GM12878 (cell line): Measurements from ENCODE around the gene PHF3. TPM values are rescaled to one million over a fixed set of nuclear protein-coding genes. Genes with fewer than 3 reads are reported as not detected.

ENCODE experiments used
- ATAC-seq: fragments of 200-7000 bp; cut with Tn5 transposase; 3 replicates; pipeline ENCODE4 v1.9.1; 2020; ENCODE audit warnings: mild to moderate bottlenecking, moderate library complexity
- BruUV-seq: library from RNA; stranded (reverse); fragments of 400-500 nt; replicated peaks from 2 replicates; lab custom pipeline; 2021; lab: Mats Ljungman, UMichigan
- CTCF ChIA-PET: fragments of 300-600 bp; sonication (Branson Sonifier 250); formaldehyde crosslinking; extraction: SDS; loops from one replicate; lab custom pipeline; 2021; ENCODE audit warnings: inconsistent platforms; lab: Yijun Ruan, JAX
- POLR2A ChIA-PET: fragments of 350-600 bp; formaldehyde crosslinking; extraction: SDS; loops from one replicate; lab custom pipeline; 2021; ENCODE audit warnings: inconsistent platforms; lab: Charles Lee
- RAD21 ChIA-PET: fragments of 300-600 bp; sonication (Branson Sonifier 250); formaldehyde crosslinking; loops from one replicate; lab custom pipeline; 2023; ENCODE audit warnings: antibody characterized with exemption; ENCODE audit not compliant: unreplicated experiment; lab: Charles Lee
- SMC1A ChIA-PET: fragments of 300-600 bp; sonication (Branson Sonifier 250); formaldehyde crosslinking; loops from one replicate; lab custom pipeline; 2023; ENCODE audit not compliant: unreplicated experiment, uncharacterized antibody; lab: Charles Lee
- DNase-seq: peaks from one replicate; pipeline ENCODE4 v3.0.0-alpha.2; 2011; ENCODE audit warnings: low read depth, low spot score
- FAIRE-seq: peaks from 3 replicates; lab custom pipeline; 2011; peaks lifted over from hg19 to GRCh38; lab: Jason Lieb, UNC
- H2AFZ ChIP-seq: 2 replicates; pipeline ENCODE4 v1.6.0; 2011; ENCODE audit warnings: low read depth, low read length, control low read depth; ENCODE audit not compliant: control insufficient read depth
- H3K27ac ChIP-seq: 2 replicates; pipeline ENCODE4 v1.5.1; 2011; ENCODE audit warnings: control low read depth; ENCODE audit not compliant: control insufficient read depth, insufficient read depth
- H3K27me3 ChIP-seq, 2 experiments: replicated peaks in 1 of 2; 2 replicates each; pipeline versions ENCODE4 v1.6.0 to v1.6.1; 2011; ENCODE audit warnings: low read length in 1 of 2; ENCODE audit not compliant: control insufficient read depth in 2 of 2, insufficient read depth in 2 of 2
- H3K36me3 ChIP-seq, 2 experiments: 2 replicates each; pipeline ENCODE4 v1.5.1; 2011; ENCODE audit warnings: low read length in 1 of 2; ENCODE audit not compliant: control insufficient read depth in 2 of 2, insufficient read depth in 2 of 2
- H3K4me1 ChIP-seq: 2 replicates; pipeline ENCODE4 v1.6.1; 2011; ENCODE audit warnings: mild to moderate bottlenecking, low read length, moderate library complexity, mixed read lengths; ENCODE audit not compliant: control insufficient read depth, insufficient read depth
- H3K4me2 ChIP-seq: 2 replicates; pipeline ENCODE4 v1.6.0; 2011; ENCODE audit warnings: control low read depth; ENCODE audit not compliant: control insufficient read depth, insufficient read depth
- H3K4me3 ChIP-seq: fragments of 200-600 bp; sonication (generic); 2 replicates; pipeline ENCODE4 v1.5.1; 2016
- H3K79me2 ChIP-seq: 2 replicates; pipeline ENCODE4 v1.6.0; 2011; ENCODE audit warnings: low read length; ENCODE audit not compliant: control insufficient read depth, insufficient read depth
- H3K9ac ChIP-seq: 2 replicates; pipeline ENCODE4 v1.8.0; 2011; ENCODE audit warnings: low read length, control low read depth, mixed read lengths; ENCODE audit not compliant: control insufficient read depth, insufficient read depth
- H3K9me3 ChIP-seq: replicated peaks from 3 replicates; pipeline ENCODE4 v1.5.1; 2011; ENCODE audit warnings: mild to moderate bottlenecking, low read length; ENCODE audit not compliant: control insufficient read depth, insufficient read depth
- H4K20me1 ChIP-seq: 2 replicates; pipeline ENCODE4 v1.6.0; 2011; ENCODE audit not compliant: control insufficient read depth, insufficient read depth
- IRF4 ChIP-seq: IDR thresholded peaks from 2 replicates; pipeline ENCODE4 v1.6.1; 2011; ENCODE audit warnings: low read depth, low read length
- JUNB ChIP-seq: IDR thresholded peaks from 2 replicates; pipeline ENCODE4 v1.6.1; 2016; ENCODE audit warnings: antibody characterized with exemption, mild to moderate bottlenecking
- NFIC ChIP-seq: IDR thresholded peaks from 2 replicates; pipeline ENCODE4 v1.6.1; 2012; ENCODE audit warnings: low read depth, mild to moderate bottlenecking, inconsistent platforms, low read length, moderate library complexity
- PKNOX1 ChIP-seq: fragments of 450-650 bp; IDR thresholded peaks from 2 replicates; pipeline ENCODE4 v1.6.1; 2016; ENCODE audit warnings: mild to moderate bottlenecking
- PML ChIP-seq: IDR thresholded peaks from 2 replicates; pipeline ENCODE4 v1.6.1; 2012; ENCODE audit warnings: low read length, inconsistent platforms
- RUNX3 ChIP-seq: IDR thresholded peaks from 2 replicates; pipeline ENCODE4 v1.6.1; 2012; ENCODE audit warnings: low read length, inconsistent platforms
- WGBS: methylation state at CpG from one replicate; pipeline ENCODE4 v1.1.6; 2016; ENCODE audit warnings: low lambda C conversion rate; ENCODE audit not compliant: insufficient replicate concordance, insufficient coverage; ENCODE audit errors: missing lambda C conversion rate; 5-methylcytosine and 5-hydroxymethylcytosine counted together
- in situ Hi-C: fragments of 300-500 bp; cut with MboI; formaldehyde crosslinking; loops from 9 replicates; pipeline ENCODE4 v1.14.3; 2018; ENCODE audit warnings: mixed read lengths
- intact Hi-C: fragments of 100-400 bp; cut with micrococcal nuclease; formaldehyde crosslinking; loops from one replicate; pipeline ENCODE4 v1.14.2; 2022; ENCODE audit not compliant: unreplicated experiment
- polyA plus RNA-seq, 11 experiments: library from polyadenylated mRNA; depleted of rRNA in 4 of 11; unstranded in 6 of 11; stranded (reverse) in 5 of 11; fragments of >200 nt; fragmentation: Nextera tagmentation in 4 of 11; fragmentation: Illumina TruSeq in 1 of 11; extraction: Ambion mirVana in 4 of 11; extraction: Trizol in 1 of 11; gene quantifications; 1 replicate in 1 of 11; 2 replicates in 10 of 11; pipeline versions ENCODE4 v1.2.1 to v1.2.3, GENCODE V29; 2011 to 2016; ENCODE audit warnings: inconsistent platforms in 2 of 11, missing spikeins in 2 of 11, low read depth in 1 of 11
- total RNA-seq, 4 experiments: library from RNA; depleted of rRNA in 3 of 4; stranded (reverse); fragments of >200 nt in 3 of 4; fragmentation: Illumina TruSeq in 1 of 4; extraction: Trizol in 1 of 4; gene quantifications; 2 replicates each; pipeline versions ENCODE4 v1.2.1 to v1.2.3, GENCODE V29; 2013 to 2021

PHF3 gene
- total and polyA plus RNA-seq, 10 of the 15 experiments (the other 5 are each of a cell fraction or from before 2014, with no cell fraction given): 8.3 to 61.5 (median 26.6) TPM

- TF ChIP-seq IRF4: no peak
- TF ChIP-seq, all 136 proteins: peak for 0
These were observed 5.1 kb upstream of the PHF3 start (continued) for GRCh38 chr6:63630466-63630865.

GRCh38 chr6:63634630-63635029 lies 972 bp upstream of the PHF3 start:
- Histone ChIP-seq H3K9me3 (no peaks in the 10 kb centered on the region), H3K9ac (no peak overlapping the region), H3K4me2 (no peak overlapping the region), H3K27ac (no peak overlapping the region), H3K79me2 (peaks cover 40% of the 10 kb centered on the region), H4K20me1 (no peaks in the 10 kb centered on the region), H3K27me3 (no peaks in the 10 kb centered on the region), H3K4me1 (no peaks in the 10 kb centered on the region), H2AFZ (peak overlapping the region; percentile 54; the same call in 1 of the 2 replicates), H3K36me3 (no peaks in the 10 kb centered on the region), H3K4me3 (no peak overlapping the region)
- BruUV-seq: no TSS peak
- DNase-seq: no peak
- FAIRE-seq: no peak
- ChIA-PET POLR2A (interaction anchor here (0.9 to 1.3 kb wide), 3 partner anchors 9 to 50 kb away, joined by 3 to 5 read pairs (median 3); no protein-coding TSS in a partner anchor), RAD21 (interaction anchor here (1.0 to 4.0 kb wide), 8 partner anchors 12 to 282 kb away, joined by 3 to 17 read pairs (median 4); no protein-coding TSS in a partner anchor), CTCF (interaction anchor here (0.8 to 2.9 kb wide), 8 partner anchors 11 to 281 kb away, joined by 3 to 11 read pairs (median 4); no protein-coding TSS in a partner anchor), SMC1A (interaction anchor here (0.6 to 2.6 kb wide), 11 partner anchors 28 to 1672 kb away, joined by 3 to 10 read pairs (median 3); no protein-coding TSS in a partner anchor)
- in situ Hi-C loops (no loop called here), intact Hi-C loops (loop anchor here (5.0 kb wide), 1 partner anchor 48 kb away; no protein-coding TSS in a partner anchor)
- WGBS: 50% methylated on average over 2 of the region's 2 CpGs
- no peak for ATAC-seq
- no peak for TF ChIP-seq PML
- no peak for TF ChIP-seq PKNOX1
- no peak for TF ChIP-seq JUNB
- no peak for TF ChIP-seq NFIC
- peak; percentile 39; the same call in 1 of the 2 replicates for TF ChIP-seq RUNX3
